Hematopoietic multipotent progenitor cell (in vitro differentiated cells): ENCODE measurements around the gene NHSL1. TPM values are rescaled to one million over a fixed set of nuclear protein-coding genes. Genes with fewer than 3 reads are reported as not detected.

ENCODE experiments used
- DNase-seq, 3 donors: peaks; one replicate each; pipeline ENCODE4 v3.0.0-alpha.2; 2011 to 2015; ENCODE audit warnings: low read depth in 2 of 3, low spot score in 2 of 3
- total RNA-seq: library from RNA; depleted of rRNA; stranded (reverse); fragments of >200 nt; gene quantifications from one replicate; pipeline ENCODE4 v1.2.3, GENCODE V29; 2012

Gene NHSL1
- total RNA-seq, 1 donor: 1.6 TPM

DNA sequence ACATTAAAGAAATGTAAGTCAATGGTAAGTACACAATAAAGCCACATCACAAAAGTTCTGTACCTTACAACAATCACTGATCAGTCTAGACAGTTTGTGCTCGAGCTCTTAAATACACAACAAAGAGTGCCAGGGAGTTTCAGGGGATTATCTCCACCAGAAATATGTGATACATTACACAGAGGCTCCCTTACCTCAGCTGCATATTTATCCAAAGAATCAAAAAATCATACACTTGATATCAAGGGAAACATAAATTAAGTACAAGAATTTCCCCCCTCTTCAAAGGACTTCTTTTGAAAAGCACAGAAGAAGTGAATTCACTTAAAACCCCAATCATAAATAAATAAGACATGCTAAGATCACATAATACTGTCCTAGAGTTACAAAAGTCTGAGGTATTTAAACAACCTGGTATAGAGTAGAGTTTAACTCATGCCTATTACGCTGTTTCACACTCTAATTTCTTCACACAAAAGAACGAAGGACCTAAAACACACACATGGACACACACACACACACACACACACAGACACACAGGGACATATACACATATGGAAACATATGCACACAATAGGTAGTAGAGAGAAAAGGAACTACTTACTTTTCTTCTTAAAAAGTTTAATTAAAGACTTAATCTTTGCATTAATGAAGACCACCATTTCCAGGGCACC is 528 bp downstream of the NHSL1 start:
- DNase-seq: no peak

DNA sequence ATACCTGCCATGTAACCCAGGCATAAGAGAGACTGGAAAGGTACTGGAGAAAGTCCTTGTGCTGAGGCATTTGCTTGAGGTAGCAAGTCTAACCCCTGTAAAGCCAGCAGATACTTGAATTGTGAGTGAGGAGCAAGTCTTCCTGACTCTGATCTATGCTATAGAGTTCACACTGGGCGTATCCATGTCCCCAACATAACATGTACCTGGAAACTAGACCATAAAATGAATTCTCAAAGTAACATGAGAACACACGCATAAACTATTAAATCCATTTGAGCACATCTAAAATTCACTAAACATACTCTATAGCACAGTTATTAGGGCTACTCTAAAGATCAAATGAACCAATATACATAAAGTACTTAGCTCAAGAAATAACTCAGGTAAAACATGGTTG is 2.0 kb downstream of the NHSL1 start:
- no peak for DNase-seq

DNA sequence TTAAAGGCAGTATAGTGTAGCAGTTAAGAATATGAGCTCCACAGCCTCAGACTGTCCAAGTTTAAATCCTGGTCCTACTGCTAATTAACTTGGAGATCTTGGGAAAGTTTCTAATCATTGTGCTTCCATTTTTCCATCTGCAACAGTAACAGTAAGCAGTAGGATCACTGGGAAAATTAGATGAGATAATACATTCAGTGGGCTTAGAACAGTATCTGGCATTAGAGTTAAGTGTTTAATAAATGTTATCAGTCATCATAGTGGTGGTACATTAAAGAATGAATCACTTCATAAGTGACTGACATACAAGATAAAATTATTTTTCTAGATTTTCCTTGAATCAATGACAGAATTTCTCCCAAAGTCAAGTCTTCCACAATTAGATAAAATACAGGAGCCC is 5.0 kb downstream of the NHSL1 start:
- DNase-seq: no peak

DNA sequence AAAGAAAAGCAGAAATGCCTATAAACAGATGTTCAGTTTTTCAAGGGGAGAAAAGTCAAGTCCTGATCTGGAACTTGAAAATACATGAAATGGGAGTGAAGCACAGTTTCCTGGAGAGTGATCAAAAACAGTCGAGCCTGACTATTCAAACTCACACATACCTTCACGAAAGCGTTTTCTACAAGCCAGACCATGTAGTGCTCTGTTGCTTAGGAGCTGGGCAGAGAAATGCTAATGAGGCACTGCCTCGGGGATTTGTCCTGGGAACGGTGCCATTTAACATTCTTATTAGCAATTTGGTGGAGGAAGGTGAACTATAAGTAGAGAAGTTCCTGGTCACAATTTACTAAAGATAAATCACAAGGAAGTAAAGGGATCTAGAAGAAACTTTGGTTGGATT is 5.9 kb downstream of the NHSL1 start:
- DNase-seq: no peak

DNA sequence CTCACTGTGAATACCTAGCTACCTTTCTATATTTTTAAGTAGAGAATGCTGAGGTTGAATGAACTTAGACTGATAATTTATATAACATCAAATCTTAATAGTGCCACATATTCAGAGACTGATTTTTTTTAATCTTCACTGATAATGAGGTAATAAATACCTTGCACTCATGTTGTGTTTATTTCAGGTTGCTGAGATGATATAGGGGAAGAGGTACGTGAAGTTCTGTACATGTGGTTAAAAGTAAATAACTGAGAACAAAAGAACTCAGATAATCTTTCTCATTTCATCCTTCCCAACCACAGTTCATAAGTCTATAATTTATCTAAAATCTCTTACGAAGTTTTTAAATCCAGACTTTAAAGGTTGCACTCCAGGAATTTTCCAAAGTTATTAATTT is 6.4 kb downstream of the NHSL1 start:
- no peak for DNase-seq

DNA sequence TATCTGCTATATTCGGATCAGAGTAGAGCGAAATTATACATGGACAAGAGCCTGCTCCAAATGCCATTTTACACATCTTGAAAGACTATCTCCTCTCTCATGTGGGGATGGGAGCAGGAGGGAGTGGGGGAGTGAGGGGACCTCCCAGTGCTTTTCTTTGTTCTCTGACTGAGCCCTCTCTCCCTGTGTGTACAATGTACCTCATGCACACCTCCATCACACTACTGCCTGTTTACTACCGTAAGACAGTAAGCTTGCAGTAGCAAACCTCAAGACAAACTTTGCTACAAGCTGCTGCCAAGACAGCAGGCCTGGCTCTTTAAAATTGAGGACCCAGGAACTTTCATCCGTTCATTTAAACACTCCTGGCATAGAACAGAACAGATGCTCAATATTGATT is 7.2 kb downstream of the NHSL1 start:
- no peak for DNase-seq

DNA sequence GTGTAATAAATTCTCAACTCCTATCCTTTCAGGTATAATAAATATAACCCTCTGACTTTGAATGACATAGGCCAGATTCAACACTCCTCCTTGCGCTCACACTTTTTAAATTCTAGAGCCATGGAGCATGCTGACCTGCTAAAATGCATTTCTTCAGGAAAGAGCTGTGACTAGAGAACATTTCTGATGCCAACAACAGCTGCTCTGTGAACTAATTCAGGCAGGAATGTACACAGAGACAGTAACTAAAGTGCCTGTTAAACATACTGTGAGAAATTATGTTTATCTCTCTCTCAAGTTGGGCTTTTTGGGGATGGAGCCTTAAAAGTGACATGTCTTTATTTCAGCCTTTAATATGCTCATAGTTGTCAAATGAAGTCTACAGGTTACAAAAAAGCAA is 8.3 kb downstream of the NHSL1 start:
- DNase-seq: no peak

DNA sequence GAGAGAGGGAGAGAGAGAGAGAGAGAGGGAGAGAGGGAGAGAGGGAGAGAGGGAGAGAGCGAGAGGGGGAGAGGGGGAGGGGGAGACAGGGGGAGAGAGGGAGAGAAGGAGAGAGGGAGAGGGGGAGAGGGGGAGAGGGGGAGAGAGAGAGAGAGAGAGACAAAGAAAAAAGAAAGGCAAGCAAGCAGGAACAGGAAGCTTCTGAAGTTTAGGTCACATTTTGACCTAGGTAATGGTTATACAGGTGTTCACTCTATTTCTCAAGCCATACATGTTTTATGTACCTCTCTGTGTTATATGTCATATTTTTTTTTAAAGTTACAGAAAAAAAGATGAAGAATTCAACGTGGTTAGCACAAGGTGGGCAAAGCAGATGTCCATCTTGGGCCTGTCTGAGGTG is 9.4 kb downstream of the NHSL1 start:
- no peak for DNase-seq

DNA sequence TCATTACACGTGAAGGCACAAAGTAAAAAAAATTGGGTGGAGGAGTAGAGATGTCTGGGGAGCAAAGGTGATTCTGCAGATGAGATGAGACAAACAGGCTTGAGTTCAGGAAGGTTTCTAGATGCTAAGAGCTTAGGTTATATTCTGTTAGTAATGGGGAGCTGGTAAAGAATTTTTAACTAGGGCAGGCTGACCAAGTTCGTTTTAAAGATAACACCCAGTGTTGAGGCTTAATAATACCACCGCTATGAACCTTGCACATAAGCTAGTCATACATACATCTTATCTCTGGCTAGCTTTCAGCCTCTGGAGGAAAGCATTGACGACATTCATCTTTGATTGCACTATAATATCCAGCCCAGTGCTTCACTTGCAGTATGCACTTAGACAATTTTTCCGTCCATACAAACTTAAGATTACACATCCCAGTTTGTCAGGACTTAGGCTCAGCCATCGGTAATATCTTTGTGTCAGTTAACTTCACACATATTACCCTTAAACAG is 12.1 kb downstream of the NHSL1 start:
- DNase-seq: no peak

DNA sequence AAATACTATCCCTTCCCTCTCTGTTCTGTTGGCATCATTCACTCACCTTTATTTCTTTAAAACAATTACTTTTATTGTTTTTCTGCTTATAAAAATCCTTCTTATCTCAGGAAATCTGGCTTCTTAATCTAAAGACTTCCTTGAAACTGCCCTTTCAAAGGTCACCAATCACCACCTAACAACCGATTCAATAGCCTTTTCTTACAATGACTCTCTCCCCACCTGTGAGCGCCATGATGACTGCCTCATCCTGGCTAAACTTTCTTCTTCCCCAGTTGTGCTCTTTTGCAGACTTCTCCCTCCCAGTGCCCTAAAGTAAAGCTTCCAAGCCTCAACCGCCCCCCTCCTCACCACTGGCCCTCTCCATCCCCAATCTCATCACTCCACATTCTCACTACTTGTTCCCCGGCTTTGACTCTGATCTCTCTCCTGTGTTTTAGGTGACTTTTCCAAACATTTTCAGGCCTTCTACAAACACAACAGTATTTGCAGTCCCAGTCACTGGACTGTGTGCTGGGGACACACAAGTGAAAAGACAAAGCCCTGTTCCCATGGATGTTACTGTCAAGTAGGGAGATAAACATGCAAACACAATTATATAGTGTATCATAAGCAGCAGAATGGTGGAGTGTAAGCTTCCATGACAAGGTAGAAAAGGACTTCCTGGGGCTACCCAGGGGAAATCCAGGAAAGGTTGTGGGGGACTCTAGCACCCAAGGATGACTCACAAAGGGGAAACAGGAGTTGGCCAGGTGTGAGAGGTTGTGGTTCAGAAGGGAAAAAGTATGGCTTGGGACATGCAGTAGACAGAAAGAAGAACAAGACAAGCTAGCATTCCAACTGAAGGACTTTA is 12.8 kb downstream of the NHSL1 start:
- no peak for DNase-seq

DNA sequence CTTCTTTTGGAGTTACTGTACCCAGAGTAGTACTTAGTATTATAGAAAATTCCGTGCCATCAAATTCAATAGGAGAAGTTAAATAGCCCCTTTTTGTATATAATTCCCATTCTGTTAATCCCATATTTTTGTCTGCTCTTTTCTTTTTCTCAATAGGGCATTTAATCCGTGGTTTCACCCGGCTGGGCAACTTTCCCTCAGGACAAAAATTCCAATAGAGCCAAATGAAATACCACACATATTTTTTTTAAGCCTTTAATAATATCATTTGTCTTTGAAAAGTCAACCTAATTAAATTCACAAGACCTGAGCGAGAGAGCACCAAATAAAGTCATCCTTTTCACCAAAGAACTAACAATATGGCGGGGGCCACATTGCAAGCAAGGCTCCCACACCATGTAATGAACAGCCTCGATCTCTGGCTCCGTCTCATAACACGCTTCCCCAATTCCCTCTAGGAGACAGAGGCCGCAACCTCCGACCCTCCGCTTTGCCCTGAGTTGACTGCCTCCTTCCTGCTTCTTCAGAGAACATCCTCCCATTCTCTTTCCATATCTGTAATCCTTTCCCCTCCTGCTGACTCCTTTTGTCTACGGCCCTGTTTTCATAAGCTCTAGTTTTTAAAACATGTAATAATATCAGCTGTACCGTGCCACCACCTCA is 13.6 kb downstream of the NHSL1 start:
- no peak for DNase-seq

DNA sequence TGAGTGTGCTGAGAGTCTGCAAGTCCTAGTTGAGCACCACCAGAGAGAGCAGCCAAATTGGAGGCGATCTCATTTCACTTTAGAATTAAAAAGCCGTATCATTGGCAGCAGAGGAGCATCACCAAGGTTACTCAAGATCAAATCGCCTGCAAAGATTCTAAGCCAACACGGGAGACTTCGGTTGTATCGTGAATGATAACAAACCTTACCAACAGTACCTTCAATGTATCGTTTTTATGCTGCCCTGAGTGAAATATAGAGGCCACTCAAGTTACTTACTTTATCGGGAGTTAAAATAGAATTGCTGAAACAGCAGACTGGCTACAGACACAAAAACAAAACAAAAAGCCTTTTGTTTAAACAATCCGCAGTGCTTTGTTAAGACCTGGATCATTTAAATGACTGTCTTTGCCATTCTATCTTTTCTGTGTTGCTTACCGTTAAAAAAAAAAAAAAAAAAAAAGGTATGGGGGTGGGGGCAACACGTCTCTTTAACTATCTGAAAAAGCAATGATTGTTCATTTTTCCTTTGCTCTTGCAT is 14.2 kb downstream of the NHSL1 start:
- no peak for DNase-seq

DNA sequence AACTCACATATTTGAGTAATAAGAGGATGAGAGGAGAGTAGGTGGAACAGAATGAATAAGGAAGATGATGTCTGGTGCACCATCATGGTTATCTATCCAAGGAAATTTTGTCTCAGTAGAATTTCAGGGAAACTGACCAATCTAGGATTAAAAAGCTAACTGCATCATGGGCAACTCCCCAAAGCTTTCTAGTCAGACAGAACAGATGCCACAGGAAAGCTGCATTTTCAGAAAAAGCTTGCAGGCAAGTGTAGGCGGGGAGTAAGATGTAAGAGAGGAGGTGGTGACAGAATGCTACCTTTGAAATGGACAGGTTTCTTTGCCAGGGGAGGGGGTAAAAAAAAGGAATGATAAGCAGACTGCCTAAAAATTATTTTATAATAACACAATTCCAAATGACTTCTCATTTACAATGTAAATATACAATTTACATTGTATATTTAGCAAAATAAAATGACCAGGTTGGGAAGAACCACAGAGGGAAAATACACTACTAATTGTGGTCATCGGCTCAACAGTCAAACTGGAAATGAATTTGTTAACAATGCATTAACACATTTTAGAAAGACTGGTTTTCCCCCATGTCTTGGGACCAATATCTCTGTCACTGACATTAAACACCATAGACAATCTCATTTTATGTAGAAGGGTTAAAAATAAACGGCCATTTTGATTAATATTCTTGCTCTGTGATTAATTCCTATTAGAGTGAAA is 15.1 kb downstream of the NHSL1 start:
- DNase-seq: no peak

DNA sequence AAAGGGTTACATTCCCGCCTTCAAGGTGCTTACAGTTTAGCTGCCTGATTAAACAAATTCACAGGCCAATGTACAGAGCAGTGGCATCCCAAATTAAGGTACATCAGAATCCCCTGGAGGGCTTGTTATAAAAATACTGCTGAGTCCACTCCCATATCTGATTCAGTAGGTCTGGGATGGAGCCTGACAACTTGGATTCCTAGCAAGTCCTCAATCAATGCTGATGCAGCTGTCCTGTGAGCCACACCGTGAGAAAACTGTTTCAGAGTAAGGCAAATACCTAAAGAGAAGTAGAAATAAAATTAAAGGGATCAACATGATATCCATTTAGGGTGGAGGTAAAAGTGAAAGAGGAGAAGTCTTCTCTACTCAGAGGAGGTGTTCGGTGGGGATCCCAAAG is 16.5 kb downstream of the NHSL1 start:
- no peak for DNase-seq

DNA sequence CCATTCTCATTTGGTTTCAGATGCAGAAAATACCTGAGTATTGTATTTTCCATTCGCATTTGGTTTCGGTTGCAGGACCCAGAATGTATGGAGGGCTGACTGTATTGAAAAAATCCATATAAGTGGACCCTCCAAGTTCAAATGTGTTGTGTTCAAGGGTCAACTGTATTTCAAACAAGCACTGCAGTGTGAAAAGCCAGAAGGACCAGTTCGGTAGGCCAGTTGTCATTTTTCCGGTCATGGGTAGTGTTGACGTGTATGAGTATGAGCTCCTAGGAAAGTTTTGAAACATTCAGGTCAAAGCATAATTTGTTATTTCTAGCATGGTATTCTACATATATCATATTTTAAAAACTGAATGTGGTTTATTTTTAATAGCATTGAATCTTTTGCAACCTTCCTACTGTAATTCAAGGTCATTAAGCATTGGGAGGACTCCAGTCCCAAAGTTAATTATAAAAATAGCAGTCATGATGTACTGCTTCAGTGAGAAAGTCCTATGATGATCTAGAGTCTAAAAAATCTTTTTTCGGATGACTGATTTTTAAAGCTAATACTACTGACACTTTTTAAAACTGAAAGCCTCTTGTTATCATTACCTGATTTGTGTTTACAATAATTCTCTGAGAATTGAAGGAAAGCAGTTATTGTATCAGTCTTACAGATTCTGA is 18.9 kb downstream of the NHSL1 start:
- no peak for DNase-seq

DNA sequence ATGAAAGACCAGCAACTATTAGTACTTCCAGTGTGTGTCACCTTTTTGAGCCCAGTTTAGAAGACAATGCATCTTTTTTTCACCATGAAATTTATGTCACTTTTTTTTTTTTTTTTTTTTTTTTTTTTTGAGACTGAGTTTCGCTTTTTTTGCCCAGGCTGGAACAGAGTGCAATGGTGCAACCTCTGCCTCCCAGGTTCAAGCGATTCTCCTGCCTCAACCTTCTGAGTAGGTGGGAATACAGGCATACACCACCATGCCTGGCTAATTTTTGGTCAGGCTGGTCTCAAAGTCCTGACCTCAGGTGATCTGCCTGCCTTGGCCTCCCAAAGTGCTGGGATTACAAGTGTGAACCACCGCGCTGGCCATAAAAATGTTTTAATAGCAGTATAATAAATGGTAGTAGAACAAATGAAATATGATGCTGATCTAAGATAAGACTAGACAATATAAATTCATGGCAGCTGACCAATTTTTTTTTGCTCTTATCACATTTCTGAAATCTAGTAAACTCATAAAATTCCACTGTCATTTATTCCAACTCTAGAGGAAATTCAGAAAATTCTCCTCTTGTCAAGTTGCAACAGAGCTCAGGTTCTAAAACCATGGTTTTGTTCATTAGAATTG is 21.3 kb downstream of the NHSL1 start:
- DNase-seq: no peak

DNA sequence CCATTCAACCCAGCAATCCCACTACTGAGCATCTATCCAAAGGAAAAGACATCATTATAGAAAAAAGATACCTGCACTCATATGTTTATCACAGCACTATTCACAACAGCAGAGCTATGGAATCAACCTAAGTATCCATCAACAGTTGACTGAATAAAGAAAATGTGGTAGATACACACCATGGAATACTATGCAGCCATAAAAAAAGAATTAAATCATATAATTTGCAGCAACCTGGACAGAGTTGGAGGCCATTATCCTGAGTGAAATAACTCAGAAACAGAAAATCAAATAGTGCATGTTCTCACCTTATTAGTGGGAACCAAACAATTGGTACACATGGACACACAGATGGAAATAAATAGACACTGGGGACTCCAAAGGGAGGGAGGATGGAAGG is 23.2 kb downstream of the NHSL1 start:
- DNase-seq: no peak

DNA sequence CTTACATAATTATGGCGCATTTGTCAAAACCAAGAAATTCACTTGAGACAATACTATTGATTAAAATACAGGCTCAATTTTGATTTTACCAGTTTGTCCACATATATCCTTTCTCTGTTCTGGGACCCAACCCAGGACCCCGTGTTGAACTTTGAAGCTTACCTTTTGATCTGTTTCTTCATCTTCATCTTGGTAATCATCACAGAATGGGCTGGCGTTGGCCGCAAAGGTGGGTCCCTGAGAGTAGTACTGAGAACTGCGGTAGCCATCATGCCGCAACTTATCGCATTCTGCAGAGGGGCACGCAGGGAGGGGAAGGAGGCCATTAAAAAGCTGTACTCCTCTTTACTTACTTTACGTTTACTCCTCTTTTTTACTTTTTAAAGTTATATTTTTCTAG is 26.1 kb downstream of the NHSL1 start:
- no peak for DNase-seq

DNA sequence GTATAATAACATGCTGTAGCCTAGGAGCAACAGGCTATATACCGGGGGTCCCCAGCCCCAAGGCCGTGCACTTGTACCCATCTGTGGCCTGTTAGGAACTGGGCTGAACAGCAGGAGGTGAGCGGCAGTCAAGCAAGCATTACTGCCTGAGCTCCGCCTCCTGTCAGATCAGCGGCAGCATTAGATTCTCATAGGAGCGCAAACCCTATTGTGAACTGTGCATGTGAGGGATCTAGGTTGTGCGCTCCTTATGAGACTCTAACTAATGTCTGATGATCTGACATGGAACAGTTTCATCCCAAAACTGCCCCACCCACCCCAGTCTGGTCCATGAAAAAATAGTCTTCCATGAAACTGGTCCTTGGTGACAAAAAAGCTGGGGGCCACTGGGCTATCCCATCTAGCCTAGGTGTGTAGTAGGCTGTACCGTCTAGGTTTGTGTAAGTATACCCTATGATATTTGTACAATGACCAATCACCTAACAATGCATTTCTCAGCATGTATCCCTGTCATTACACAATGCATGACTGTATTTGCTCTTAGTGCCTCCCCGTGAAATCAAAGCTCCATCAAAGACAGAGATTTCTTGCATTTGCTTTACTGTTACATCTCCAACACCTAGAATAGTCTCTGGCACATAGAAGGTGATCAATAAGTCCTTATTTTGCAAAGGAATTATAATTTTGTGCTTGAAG is 30.8 kb downstream of the NHSL1 start:
- DNase-seq: no peak
